HCT116 (cell line): ENCODE results near the gene COL4A3. TPM values are rescaled to one million over a fixed set of nuclear protein-coding genes. Genes with fewer than 3 reads are reported as not detected.

Experiments used
- ATAC-seq: fragments of 200-7000 bp; cut with Tn5 transposase; 2 replicates; pipeline ENCODE4 v1.9.1; 2020; ENCODE audit warnings: mild to moderate bottlenecking, moderate library complexity
- BruUV-seq: library from RNA; stranded (reverse); fragments of 400-500 nt; replicated peaks from 2 replicates; lab custom pipeline; 2021; lab: Mats Ljungman, UMichigan
- CTCF ChIA-PET: fragments of 300-600 bp; sonication (Branson Sonifier 250); formaldehyde crosslinking; loops from one replicate; lab custom pipeline; 2021; ENCODE audit warnings: antibody characterized with exemption; lab: Charles Lee
- POLR2A ChIA-PET: fragments of 300-600, 350-600 bp; sonication (Branson Sonifier 250); formaldehyde crosslinking; loops from one replicate; lab custom pipeline; 2021; ENCODE audit warnings: antibody characterized with exemption; lab: Charles Lee
- RAD21 ChIA-PET, 2 experiments: fragments of 300-600 bp; sonication (Branson Sonifier 250); formaldehyde crosslinking; loops; one replicate each; lab custom pipeline; 2023; ENCODE audit warnings: low total read pairs in 2 of 2; ENCODE audit not compliant: uncharacterized antibody in 2 of 2, unreplicated experiment in 2 of 2, low non-redundant PET in 1 of 2; lab: Charles Lee
- DNase-seq: peaks from one replicate; pipeline ENCODE4 v3.0.0-alpha.2; 2010; ENCODE audit warnings: low read depth, low spot score
- H2AFZ ChIP-seq: fragments of 200-600 bp; shearing (Covaris generic), sonication (generic); 2 replicates; pipeline ENCODE4 v1.6.1; 2017; ENCODE audit warnings: low read depth, mixed run types, mixed read lengths, antibody characterized with exemption, low read length; ENCODE audit not compliant: poor library complexity, severe bottlenecking
- H3K27ac ChIP-seq: 2 replicates; pipeline ENCODE4 v1.5.1; 2012; ENCODE audit warnings: low read depth, low read length
- H3K27me3 ChIP-seq: fragments of 200-600 bp; sonication (generic); 2 replicates; pipeline ENCODE4 v1.6.1; 2016; ENCODE audit warnings: mixed run types, low read length, mixed read lengths; ENCODE audit not compliant: insufficient read depth
- H3K36me3 ChIP-seq, 2 experiments: fragments of 200-500 bp in 1 of 2; fragments of 200-600 bp in 1 of 2; sonication (Bioruptor generic) in 1 of 2; sonication (generic) in 1 of 2; 2 replicates each; pipeline versions ENCODE4 v1.5.1 to v1.6.1; 2014 to 2016; ENCODE audit warnings: low read length in 2 of 2, inconsistent platforms in 1 of 2, mixed read lengths in 1 of 2, mixed run types in 1 of 2; ENCODE audit not compliant: insufficient read depth in 2 of 2, control insufficient read depth in 1 of 2
- H3K4me1 ChIP-seq, 2 experiments: fragments of 200-600 bp in 1 of 2; sonication (generic) in 1 of 2; 2 replicates each; pipeline versions ENCODE4 v1.5.1 to v1.6.1; 2012 to 2017; ENCODE audit warnings: low read length in 2 of 2, inconsistent platforms in 1 of 2, mild to moderate bottlenecking in 1 of 2, mixed read lengths in 1 of 2, mixed run types in 1 of 2, moderate library complexity in 1 of 2; ENCODE audit not compliant: insufficient read depth in 2 of 2, control insufficient read depth in 1 of 2
- H3K4me2 ChIP-seq: fragments of 200-600 bp; sonication (generic); 2 replicates; pipeline ENCODE4 v1.6.1; 2017; ENCODE audit warnings: mixed run types, low read length, mixed read lengths
- H3K4me3 ChIP-seq, 2 experiments: fragments of 200-600 bp in 1 of 2; sonication (generic) in 1 of 2; replicated peaks in 1 of 2; 2 replicates each; pipeline ENCODE4 v1.5.1; 2011 to 2016; ENCODE audit warnings: low read length in 2 of 2, control low read depth in 1 of 2, low read depth in 1 of 2, mild to moderate bottlenecking in 1 of 2, mixed read lengths in 1 of 2, mixed run types in 1 of 2
- H3K79me2 ChIP-seq: fragments of 200-600 bp; sonication (generic); 2 replicates; pipeline ENCODE4 v1.6.1; 2017; ENCODE audit warnings: mild to moderate bottlenecking, mixed run types, low read length, moderate library complexity, mixed read lengths; ENCODE audit not compliant: insufficient read depth
- H3K9ac ChIP-seq: fragments of 200-600 bp; sonication (generic); 2 replicates; pipeline ENCODE4 v1.6.1; 2016; ENCODE audit warnings: low read length, mixed read lengths
- H3K9me2 ChIP-seq: fragments of 200-600 bp; sonication (generic), shearing (Covaris generic); 2 replicates; pipeline ENCODE4 v1.6.1; 2017; ENCODE audit warnings: mixed run types, mild to moderate bottlenecking, moderate library complexity; ENCODE audit not compliant: insufficient read depth
- H3K9me3 ChIP-seq, 2 experiments: fragments of 200-500 bp in 1 of 2; fragments of 200-600 bp in 1 of 2; sonication (Bioruptor generic) in 1 of 2; sonication (generic) in 1 of 2; 2 replicates each; pipeline ENCODE4 v1.6.1; 2014 to 2017; ENCODE audit warnings: low read length in 2 of 2, mixed read lengths in 2 of 2, inconsistent platforms in 1 of 2, low read depth in 1 of 2, mild to moderate bottlenecking in 1 of 2, mixed run types in 1 of 2, moderate library complexity in 1 of 2; ENCODE audit not compliant: control insufficient read depth in 1 of 2, insufficient read depth in 1 of 2
- H4K20me1 ChIP-seq: fragments of 200-600 bp; sonication (generic), shearing (Covaris generic); 2 replicates; pipeline ENCODE4 v1.6.1; 2017; ENCODE audit warnings: mixed run types, mild to moderate bottlenecking, moderate library complexity; ENCODE audit not compliant: insufficient read depth
- EZH2 ChIP-seq: fragments of 200-600 bp; sonication (generic); IDR thresholded peaks from 2 replicates; pipeline ENCODE4 v1.6.1; 2017; ENCODE audit warnings: antibody characterized with exemption, mixed run types
- EZH2phosphoT487 ChIP-seq: fragments of 200-600 bp; IDR thresholded peaks from 2 replicates; pipeline ENCODE4 v1.6.1; 2018; ENCODE audit warnings: antibody characterized with exemption, borderline replicate concordance
- JUND ChIP-seq: IDR thresholded peaks from 2 replicates; pipeline ENCODE4 v1.6.1; 2012
- SIN3A ChIP-seq: IDR thresholded peaks from 2 replicates; pipeline ENCODE4 v1.6.1; 2012; ENCODE audit warnings: low read depth
- intact Hi-C: fragments of 100-400 bp; cut with micrococcal nuclease; formaldehyde crosslinking; loops from 2 replicates; pipeline ENCODE4 v1.10.0; 2022
- total RNA-seq: library from RNA; stranded (reverse); gene quantifications from one replicate; pipeline ENCODE4 v1.2.1, GENCODE V29; 2021; ENCODE audit not compliant: unreplicated experiment
- TF ChIP-seq, protein P1 (sequence below): IDR thresholded peaks from 2 replicates; pipeline ENCODE4 v1.6.1; 2012; ENCODE audit warnings: low read depth

Gene COL4A3
- total RNA-seq, 1 experiment from 2014 or later = 4.9 TPM

DNA sequence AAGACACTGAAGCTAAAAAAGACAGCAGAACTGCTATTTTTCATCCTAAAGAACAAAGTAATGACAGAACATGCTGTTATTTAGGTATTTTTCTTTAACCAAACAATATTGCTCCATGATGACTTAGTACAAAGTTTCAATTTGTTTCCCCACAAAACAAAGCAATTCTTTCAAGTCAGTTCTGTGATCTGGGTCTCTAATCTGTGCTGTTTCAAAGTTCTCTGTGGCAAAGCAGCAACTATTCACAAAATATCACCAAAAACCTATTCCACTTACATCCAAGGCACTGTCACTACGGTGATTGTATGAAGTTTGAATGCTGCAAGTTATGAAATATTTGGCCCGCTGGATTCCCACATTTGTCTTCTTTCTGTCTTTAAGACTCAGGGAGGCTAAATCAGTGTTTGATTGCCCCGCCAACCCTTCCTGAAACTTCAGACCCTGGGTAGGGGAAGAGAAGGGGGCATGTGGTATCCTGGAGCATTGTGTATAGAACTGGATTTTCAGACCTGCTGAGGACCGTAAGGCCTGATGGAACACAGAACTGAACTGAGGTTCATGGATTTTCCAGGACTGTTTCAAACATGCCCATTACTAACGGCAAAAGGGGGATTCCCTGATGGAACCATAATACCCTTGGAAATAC is 147.6 kb downstream of the COL4A3 start:
- Histone ChIP-seq H3K79me2 (no peaks in the 10 kb centered on the region), H3K27ac (no peak overlapping the region), H3K4me3 (no peak overlapping the region), H3K9ac (no peak overlapping the region), H2AFZ (no peak overlapping the region), H3K4me1 (peaks cover 13 to 27% of the 10 kb centered on the region in 2 experiments), H3K36me3 (no peaks in the 10 kb centered on the region), H3K9me3 (no peaks in the 10 kb centered on the region), H3K4me2 (no peak overlapping the region), H3K27me3 (no peaks in the 10 kb centered on the region), H3K9me2 (no peaks in the 10 kb centered on the region), H4K20me1 (no peaks in the 10 kb centered on the region)
- intact Hi-C loops = no loop called here
- DNase-seq = no peak
- TF ChIP-seq, protein P1, sequence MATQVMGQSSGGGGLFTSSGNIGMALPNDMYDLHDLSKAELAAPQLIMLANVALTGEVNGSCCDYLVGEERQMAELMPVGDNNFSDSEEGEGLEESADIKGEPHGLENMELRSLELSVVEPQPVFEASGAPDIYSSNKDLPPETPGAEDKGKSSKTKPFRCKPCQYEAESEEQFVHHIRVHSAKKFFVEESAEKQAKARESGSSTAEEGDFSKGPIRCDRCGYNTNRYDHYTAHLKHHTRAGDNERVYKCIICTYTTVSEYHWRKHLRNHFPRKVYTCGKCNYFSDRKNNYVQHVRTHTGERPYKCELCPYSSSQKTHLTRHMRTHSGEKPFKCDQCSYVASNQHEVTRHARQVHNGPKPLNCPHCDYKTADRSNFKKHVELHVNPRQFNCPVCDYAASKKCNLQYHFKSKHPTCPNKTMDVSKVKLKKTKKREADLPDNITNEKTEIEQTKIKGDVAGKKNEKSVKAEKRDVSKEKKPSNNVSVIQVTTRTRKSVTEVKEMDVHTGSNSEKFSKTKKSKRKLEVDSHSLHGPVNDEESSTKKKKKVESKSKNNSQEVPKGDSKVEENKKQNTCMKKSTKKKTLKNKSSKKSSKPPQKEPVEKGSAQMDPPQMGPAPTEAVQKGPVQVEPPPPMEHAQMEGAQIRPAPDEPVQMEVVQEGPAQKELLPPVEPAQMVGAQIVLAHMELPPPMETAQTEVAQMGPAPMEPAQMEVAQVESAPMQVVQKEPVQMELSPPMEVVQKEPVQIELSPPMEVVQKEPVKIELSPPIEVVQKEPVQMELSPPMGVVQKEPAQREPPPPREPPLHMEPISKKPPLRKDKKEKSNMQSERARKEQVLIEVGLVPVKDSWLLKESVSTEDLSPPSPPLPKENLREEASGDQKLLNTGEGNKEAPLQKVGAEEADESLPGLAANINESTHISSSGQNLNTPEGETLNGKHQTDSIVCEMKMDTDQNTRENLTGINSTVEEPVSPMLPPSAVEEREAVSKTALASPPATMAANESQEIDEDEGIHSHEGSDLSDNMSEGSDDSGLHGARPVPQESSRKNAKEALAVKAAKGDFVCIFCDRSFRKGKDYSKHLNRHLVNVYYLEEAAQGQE = no peak
- TF ChIP-seq SIN3A = no peak
- no peak for TF ChIP-seq EZH2
- no TSS peak for BruUV-seq
- CTCF ChIA-PET = no interaction called here
- POLR2A ChIA-PET = no interaction called here
- ATAC-seq = no peak
- RAD21 ChIA-PET = no interaction called here

DNA sequence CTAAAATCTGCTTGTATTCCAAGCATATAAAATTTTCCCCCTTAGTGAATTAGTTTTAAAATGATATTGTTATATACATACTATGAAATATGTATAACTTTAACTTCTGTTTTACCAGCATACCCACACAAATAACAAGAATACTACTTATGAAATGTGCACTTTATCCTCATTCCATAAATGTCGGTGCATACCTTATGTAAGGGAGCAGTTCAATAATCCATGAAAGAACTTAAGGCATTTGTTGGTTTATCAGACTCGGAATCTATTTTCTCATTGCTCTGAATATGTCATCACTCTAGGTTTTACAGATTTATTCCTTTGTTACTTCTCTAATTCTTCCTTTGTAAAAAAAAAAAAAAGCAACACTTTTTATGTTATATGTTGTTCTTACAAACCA is 148.2 kb downstream of the COL4A3 start:
- CTCF ChIA-PET = no interaction called here
- Histone ChIP-seq H2AFZ (no peak overlapping the region), H3K4me1 (peaks cover 13 to 27% of the 10 kb centered on the region in 2 experiments), H3K36me3 (no peaks in the 10 kb centered on the region), H3K4me3 (no peak overlapping the region), H3K27me3 (no peaks in the 10 kb centered on the region), H3K27ac (no peak overlapping the region), H4K20me1 (no peaks in the 10 kb centered on the region), H3K9me2 (no peaks in the 10 kb centered on the region), H3K4me2 (no peak overlapping the region), H3K79me2 (no peaks in the 10 kb centered on the region), H3K9ac (no peak overlapping the region), H3K9me3 (no peaks in the 10 kb centered on the region)
- intact Hi-C loops = no loop called here
- RAD21 ChIA-PET = no interaction called here
- BruUV-seq = no TSS peak
- DNase-seq (no peak), ATAC-seq (no peak)
- TF ChIP-seq JUND = no peak
- no peak for TF ChIP-seq EZH2phosphoT487
- POLR2A ChIA-PET = no interaction called here
